K562 (cell line): ENCODE measurements around the gene MTMR12. TPM values are rescaled to one million over a fixed set of nuclear protein-coding genes. Genes with fewer than 3 reads are reported as not detected.

Experiments used
- CGGBP1 ChIP-seq: fragments of 250-450 bp; sonication (Bioruptor Pico); IDR thresholded peaks from 2 replicates; pipeline ENCODE4 v1.9.0; 2021; ENCODE audit warnings: mild to moderate bottlenecking
- COPS2 ChIP-seq: fragments of 450-650 bp; conservative IDR thresholded peaks from 2 replicates; pipeline ENCODE4 v1.6.1; 2016; ENCODE audit warnings: mild to moderate bottlenecking, moderate library complexity
- KDM1A ChIP-seq, 2 experiments: fragments of 450-650 bp; IDR thresholded peaks; 2 replicates each; pipeline ENCODE4 v1.6.1; 2016; ENCODE audit warnings: mild to moderate bottlenecking in 2 of 2
- NR2C2 ChIP-seq, 2 experiments: fragments of 200-800 bp in 1 of 2; sonication (Bioruptor generic) in 1 of 2; sonication (generic) in 1 of 2; formaldehyde crosslinking in 1 of 2; IDR thresholded peaks; 2 replicates each; pipeline versions ENCODE4 v1.6.1 to v1.8.0; 2016 to 2022; ENCODE audit warnings: mild to moderate bottlenecking in 1 of 2, missing compliant biosample characterization in 1 of 2, missing genetic modification characterization in 1 of 2, missing genetic modification reagents in 1 of 2
- NUFIP1 ChIP-seq: fragments of 450-650 bp; IDR thresholded peaks from 2 replicates; pipeline ENCODE4 v1.6.1; 2018; ENCODE audit not compliant: partially characterized antibody
- PTRF ChIP-seq: fragments of 450-650 bp; IDR thresholded peaks from 2 replicates; pipeline ENCODE4 v1.6.1; 2016; ENCODE audit warnings: mild to moderate bottlenecking, missing genetic modification characterization, missing compliant biosample characterization
- RAD21 ChIP-seq, 2 experiments: fragments of 250-450 bp in 1 of 2; fragments of 450-650 bp in 1 of 2; sonication (Bioruptor Pico) in 1 of 2; formaldehyde crosslinking in 1 of 2; IDR thresholded peaks in 1 of 2; conservative IDR thresholded peaks in 1 of 2; 2 replicates each; pipeline versions ENCODE4 v1.4.0 to v1.8.0; 2020 to 2022; ENCODE audit warnings: mild to moderate bottlenecking in 2 of 2, moderate library complexity in 1 of 2
- ZBTB2 ChIP-seq: fragments of 450-650 bp; IDR thresholded peaks from 2 replicates; pipeline ENCODE4 v1.6.1; 2016; ENCODE audit warnings: antibody characterized with exemption
- ZBTB33 ChIP-seq: sonication (generic); formaldehyde crosslinking; IDR thresholded peaks from 2 replicates; pipeline ENCODE4 v1.8.1; 2023; ENCODE audit warnings: mild to moderate bottlenecking, missing genetic modification reagents
- ZBTB43 ChIP-seq: sonication (generic); formaldehyde crosslinking; IDR thresholded peaks from 2 replicates; pipeline ENCODE4 v1.8.0; 2023; ENCODE audit warnings: mild to moderate bottlenecking, missing genetic modification reagents
- ZMIZ1 ChIP-seq, 2 experiments: fragments of 150-350 bp in 1 of 2; IDR thresholded peaks; 2 replicates each; pipeline ENCODE4 v1.6.1; 2012 to 2016; ENCODE audit warnings: low read depth in 2 of 2, low read length in 2 of 2, mild to moderate bottlenecking in 1 of 2, moderate library complexity in 1 of 2
- ZNF232 ChIP-seq: sonication (generic); formaldehyde crosslinking; IDR thresholded peaks from 2 replicates; pipeline ENCODE4 v1.8.0; 2022; ENCODE audit warnings: mild to moderate bottlenecking, missing genetic modification reagents
- ZNF445 ChIP-seq: fragments of 250-450 bp; sonication (Bioruptor Pico); IDR thresholded peaks from 2 replicates; pipeline ENCODE4 v1.4.0; 2020; ENCODE audit warnings: low read depth, mild to moderate bottlenecking, moderate library complexity
- ZNF695 ChIP-seq: fragments of 450-650 bp; formaldehyde crosslinking; IDR thresholded peaks from 2 replicates; pipeline ENCODE4 v1.4.0; 2020; ENCODE audit warnings: mild to moderate bottlenecking, moderate library complexity
- polyA plus RNA-seq, 8 experiments: library from polyadenylated mRNA; depleted of rRNA in 4 of 8; stranded (reverse) in 5 of 8; unstranded in 3 of 8; fragments of >200 nt; fragmentation: Nextera tagmentation in 2 of 8; fragmentation: Illumina TruSeq in 1 of 8; extraction: Ambion mirVana in 2 of 8; extraction: Trizol in 1 of 8; gene quantifications; 2 replicates each; pipeline versions ENCODE4 v1.2.1 to v1.2.3, GENCODE V29; 2011 to 2014; ENCODE audit warnings: inconsistent platforms in 1 of 8, missing spikeins in 1 of 8
- total RNA-seq, 7 experiments: library from RNA; depleted of rRNA in 6 of 7; stranded (reverse); fragments of >200 nt in 6 of 7; fragmentation: Illumina TruSeq in 2 of 7; extraction: Trizol in 2 of 7; gene quantifications; 2 replicates each; pipeline versions ENCODE4 v1.2.1 to v1.2.3, GENCODE V29; 2011 to 2021; ENCODE audit warnings: low replicate concordance in 1 of 7
- TF ChIP-seq, protein P1 (sequence below): fragments of 450-650 bp; formaldehyde crosslinking; IDR thresholded peaks from 2 replicates; pipeline ENCODE4 v1.4.0; 2020; ENCODE audit warnings: mild to moderate bottlenecking, moderate library complexity
- TF ChIP-seq, protein P2 (sequence below): sonication (generic); formaldehyde crosslinking; IDR thresholded peaks from 2 replicates; pipeline ENCODE4 v1.5.0; 2020; ENCODE audit warnings: missing genetic modification reagents

The MTMR12 gene
- total and polyA plus RNA-seq, 9 of the 15 experiments (the other 6 are each of a cell fraction or from before 2014, with no cell fraction given), result 4.0 to 28.7 (median 17.1) TPM

GRCh38 chr5:32329395-32329834 is 16.7 kb upstream of the MTMR12 start (continued):
- TF ChIP-seq ZBTB2 (no peak), RAD21 (CRISPR knock-in tag; conservative IDR thresholded peaks at IDR 0.05 in 1 of 2, IDR thresholded peaks at IDR 0.05 in 1 of 2) (peak; percentile 90 to 94), NUFIP1 (no peak), PTRF (tag) (no peak), CGGBP1 (CRISPR knock-in tag) (no peak), ZMIZ1 (IDR thresholded peaks at IDR 0.05; ENCODE audit: low read depth in 2 of 2, low read length in 2 of 2) (no peak), KDM1A (IDR thresholded peaks at IDR 0.05) (peak in 1 of 2 experiments; percentile 42; a peak in 1 of 4 replicates), NR2C2 (CRISPR knock-in tag; IDR thresholded peaks at IDR 0.05) (no peak), NR2C2 (tag; IDR thresholded peaks at IDR 0.05) (no peak), ZNF445 (CRISPR knock-in tag) (no peak), ZNF695 (no peak), ZNF232 (no peak), ZBTB33 (CRISPR knock-in tag) (peak; percentile 39; the same call in 1 of the 2 replicates), COPS2 (no peak), ZBTB43 (no peak)
- TF ChIP-seq, protein P1, sequence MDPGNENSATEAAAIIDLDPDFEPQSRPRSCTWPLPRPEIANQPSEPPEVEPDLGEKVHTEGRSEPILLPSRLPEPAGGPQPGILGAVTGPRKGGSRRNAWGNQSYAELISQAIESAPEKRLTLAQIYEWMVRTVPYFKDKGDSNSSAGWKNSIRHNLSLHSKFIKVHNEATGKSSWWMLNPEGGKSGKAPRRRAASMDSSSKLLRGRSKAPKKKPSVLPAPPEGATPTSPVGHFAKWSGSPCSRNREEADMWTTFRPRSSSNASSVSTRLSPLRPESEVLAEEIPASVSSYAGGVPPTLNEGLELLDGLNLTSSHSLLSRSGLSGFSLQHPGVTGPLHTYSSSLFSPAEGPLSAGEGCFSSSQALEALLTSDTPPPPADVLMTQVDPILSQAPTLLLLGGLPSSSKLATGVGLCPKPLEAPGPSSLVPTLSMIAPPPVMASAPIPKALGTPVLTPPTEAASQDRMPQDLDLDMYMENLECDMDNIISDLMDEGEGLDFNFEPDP (CRISPR knock-in tag), result no peak
- TF ChIP-seq, protein P2, sequence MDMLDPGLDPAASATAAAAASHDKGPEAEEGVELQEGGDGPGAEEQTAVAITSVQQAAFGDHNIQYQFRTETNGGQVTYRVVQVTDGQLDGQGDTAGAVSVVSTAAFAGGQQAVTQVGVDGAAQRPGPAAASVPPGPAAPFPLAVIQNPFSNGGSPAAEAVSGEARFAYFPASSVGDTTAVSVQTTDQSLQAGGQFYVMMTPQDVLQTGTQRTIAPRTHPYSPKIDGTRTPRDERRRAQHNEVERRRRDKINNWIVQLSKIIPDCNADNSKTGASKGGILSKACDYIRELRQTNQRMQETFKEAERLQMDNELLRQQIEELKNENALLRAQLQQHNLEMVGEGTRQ (CRISPR knock-in tag), result no peak
